HCT116 (cell line): ENCODE measurements around the gene RIMBP2. TPM values are rescaled to one million over a fixed set of nuclear protein-coding genes. Genes with fewer than 3 reads are reported as not detected.

Source experiments
- ATAC-seq: fragments of 200-7000 bp; cut with Tn5 transposase; 2 replicates; pipeline ENCODE4 v1.9.1; 2020; ENCODE audit warnings: mild to moderate bottlenecking, moderate library complexity
- BruUV-seq: library from RNA; stranded (reverse); fragments of 400-500 nt; replicated peaks from 2 replicates; lab custom pipeline; 2021; lab: Mats Ljungman, UMichigan
- CTCF ChIA-PET: fragments of 300-600 bp; sonication (Branson Sonifier 250); formaldehyde crosslinking; loops from one replicate; lab custom pipeline; 2021; ENCODE audit warnings: antibody characterized with exemption; lab: Charles Lee
- POLR2A ChIA-PET: fragments of 300-600, 350-600 bp; sonication (Branson Sonifier 250); formaldehyde crosslinking; loops from one replicate; lab custom pipeline; 2021; ENCODE audit warnings: antibody characterized with exemption; lab: Charles Lee
- RAD21 ChIA-PET, 2 experiments: fragments of 300-600 bp; sonication (Branson Sonifier 250); formaldehyde crosslinking; loops; one replicate each; lab custom pipeline; 2023; ENCODE audit warnings: low total read pairs in 2 of 2; ENCODE audit not compliant: uncharacterized antibody in 2 of 2, unreplicated experiment in 2 of 2, low non-redundant PET in 1 of 2; lab: Charles Lee
- DNase-seq: peaks from one replicate; pipeline ENCODE4 v3.0.0-alpha.2; 2010; ENCODE audit warnings: low read depth, low spot score
- H2AFZ ChIP-seq: fragments of 200-600 bp; shearing (Covaris generic), sonication (generic); 2 replicates; pipeline ENCODE4 v1.6.1; 2017; ENCODE audit warnings: low read depth, mixed run types, mixed read lengths, antibody characterized with exemption, low read length; ENCODE audit not compliant: poor library complexity, severe bottlenecking
- H3K27ac ChIP-seq: 2 replicates; pipeline ENCODE4 v1.5.1; 2012; ENCODE audit warnings: low read depth, low read length
- H3K27me3 ChIP-seq: fragments of 200-600 bp; sonication (generic); 2 replicates; pipeline ENCODE4 v1.6.1; 2016; ENCODE audit warnings: mixed run types, low read length, mixed read lengths; ENCODE audit not compliant: insufficient read depth
- H3K36me3 ChIP-seq, 2 experiments: fragments of 200-500 bp in 1 of 2; fragments of 200-600 bp in 1 of 2; sonication (Bioruptor generic) in 1 of 2; sonication (generic) in 1 of 2; 2 replicates each; pipeline versions ENCODE4 v1.5.1 to v1.6.1; 2014 to 2016; ENCODE audit warnings: low read length in 2 of 2, inconsistent platforms in 1 of 2, mixed read lengths in 1 of 2, mixed run types in 1 of 2; ENCODE audit not compliant: insufficient read depth in 2 of 2, control insufficient read depth in 1 of 2
- H3K4me1 ChIP-seq, 2 experiments: fragments of 200-600 bp in 1 of 2; sonication (generic) in 1 of 2; 2 replicates each; pipeline versions ENCODE4 v1.5.1 to v1.6.1; 2012 to 2017; ENCODE audit warnings: low read length in 2 of 2, inconsistent platforms in 1 of 2, mild to moderate bottlenecking in 1 of 2, mixed read lengths in 1 of 2, mixed run types in 1 of 2, moderate library complexity in 1 of 2; ENCODE audit not compliant: insufficient read depth in 2 of 2, control insufficient read depth in 1 of 2
- H3K4me2 ChIP-seq: fragments of 200-600 bp; sonication (generic); 2 replicates; pipeline ENCODE4 v1.6.1; 2017; ENCODE audit warnings: mixed run types, low read length, mixed read lengths
- H3K4me3 ChIP-seq, 2 experiments: fragments of 200-600 bp in 1 of 2; sonication (generic) in 1 of 2; replicated peaks in 1 of 2; 2 replicates each; pipeline ENCODE4 v1.5.1; 2011 to 2016; ENCODE audit warnings: low read length in 2 of 2, control low read depth in 1 of 2, low read depth in 1 of 2, mild to moderate bottlenecking in 1 of 2, mixed read lengths in 1 of 2, mixed run types in 1 of 2
- H3K79me2 ChIP-seq: fragments of 200-600 bp; sonication (generic); 2 replicates; pipeline ENCODE4 v1.6.1; 2017; ENCODE audit warnings: mild to moderate bottlenecking, mixed run types, low read length, moderate library complexity, mixed read lengths; ENCODE audit not compliant: insufficient read depth
- H3K9ac ChIP-seq: fragments of 200-600 bp; sonication (generic); 2 replicates; pipeline ENCODE4 v1.6.1; 2016; ENCODE audit warnings: low read length, mixed read lengths
- H3K9me2 ChIP-seq: fragments of 200-600 bp; sonication (generic), shearing (Covaris generic); 2 replicates; pipeline ENCODE4 v1.6.1; 2017; ENCODE audit warnings: mixed run types, mild to moderate bottlenecking, moderate library complexity; ENCODE audit not compliant: insufficient read depth
- H3K9me3 ChIP-seq, 2 experiments: fragments of 200-500 bp in 1 of 2; fragments of 200-600 bp in 1 of 2; sonication (Bioruptor generic) in 1 of 2; sonication (generic) in 1 of 2; 2 replicates each; pipeline ENCODE4 v1.6.1; 2014 to 2017; ENCODE audit warnings: low read length in 2 of 2, mixed read lengths in 2 of 2, inconsistent platforms in 1 of 2, low read depth in 1 of 2, mild to moderate bottlenecking in 1 of 2, mixed run types in 1 of 2, moderate library complexity in 1 of 2; ENCODE audit not compliant: control insufficient read depth in 1 of 2, insufficient read depth in 1 of 2
- H4K20me1 ChIP-seq: fragments of 200-600 bp; sonication (generic), shearing (Covaris generic); 2 replicates; pipeline ENCODE4 v1.6.1; 2017; ENCODE audit warnings: mixed run types, mild to moderate bottlenecking, moderate library complexity; ENCODE audit not compliant: insufficient read depth
- CBX3 ChIP-seq: IDR thresholded peaks from 2 replicates; pipeline ENCODE4 v1.6.1; 2012; ENCODE audit warnings: low read depth
- CEBPB ChIP-seq: IDR thresholded peaks from 2 replicates; pipeline ENCODE4 v1.6.1; 2012; ENCODE audit warnings: low read depth
- EGR1 ChIP-seq: IDR thresholded peaks from 2 replicates; pipeline ENCODE4 v1.6.1; 2012; ENCODE audit warnings: low read depth
- ELF1 ChIP-seq: IDR thresholded peaks from 2 replicates; pipeline ENCODE4 v1.6.1; 2012; ENCODE audit warnings: low read depth, borderline replicate concordance
- EZH2 ChIP-seq: fragments of 200-600 bp; sonication (generic); IDR thresholded peaks from 2 replicates; pipeline ENCODE4 v1.6.1; 2017; ENCODE audit warnings: antibody characterized with exemption, mixed run types
- EZH2phosphoT487 ChIP-seq: fragments of 200-600 bp; IDR thresholded peaks from 2 replicates; pipeline ENCODE4 v1.6.1; 2018; ENCODE audit warnings: antibody characterized with exemption, borderline replicate concordance
- FOSL1 ChIP-seq: IDR thresholded peaks from 2 replicates; pipeline ENCODE4 v1.6.1; 2012; ENCODE audit warnings: low read depth
- RAD21 ChIP-seq: IDR thresholded peaks from 2 replicates; pipeline ENCODE4 v1.6.1; 2012; ENCODE audit warnings: low read depth, mild to moderate bottlenecking
- SIN3A ChIP-seq: IDR thresholded peaks from 2 replicates; pipeline ENCODE4 v1.6.1; 2012; ENCODE audit warnings: low read depth
- SP1 ChIP-seq: IDR thresholded peaks from 2 replicates; pipeline ENCODE4 v1.6.1; 2012; ENCODE audit warnings: low read depth
- TCF7L2 ChIP-seq: IDR thresholded peaks from 2 replicates; pipeline ENCODE4 v1.7.0; 2011; ENCODE audit warnings: borderline replicate concordance, inconsistent platforms; ENCODE audit not compliant: insufficient read depth, insufficient read length; ENCODE audit errors: extremely low read depth
- YY1 ChIP-seq: IDR thresholded peaks from 2 replicates; pipeline ENCODE4 v1.6.1; 2011; ENCODE audit warnings: low read length, low read depth, moderate library complexity, mild to moderate bottlenecking; ENCODE audit not compliant: insufficient replicate concordance; ENCODE audit errors: extremely low read depth
- ZFX ChIP-seq: fragments of 450-650 bp; IDR thresholded peaks from 2 replicates; pipeline ENCODE4 v1.6.1; 2017
- ZNF274 ChIP-seq: fragments of 200-500 bp; sonication (Bioruptor generic); IDR thresholded peaks from 2 replicates; pipeline ENCODE4 v1.6.1; 2014; ENCODE audit warnings: mild to moderate bottlenecking, low read depth, low read length, inconsistent platforms
- intact Hi-C: fragments of 100-400 bp; cut with micrococcal nuclease; formaldehyde crosslinking; loops from 2 replicates; pipeline ENCODE4 v1.10.0; 2022
- total RNA-seq: library from RNA; stranded (reverse); gene quantifications from one replicate; pipeline ENCODE4 v1.2.1, GENCODE V29; 2021; ENCODE audit not compliant: unreplicated experiment
- TF ChIP-seq, protein P1 (sequence below): IDR thresholded peaks from 2 replicates; pipeline ENCODE4 v1.6.1; 2011; ENCODE audit warnings: mild to moderate bottlenecking, low read length, moderate library complexity; ENCODE audit not compliant: insufficient replicate concordance; ENCODE audit errors: extremely low read depth
- TF ChIP-seq, protein P2 (sequence below): IDR thresholded peaks from 2 replicates; pipeline ENCODE4 v1.6.1; 2012
- TF ChIP-seq, protein P3 (sequence below): IDR thresholded peaks from 2 replicates; pipeline ENCODE4 v1.6.1; 2012; ENCODE audit warnings: low read depth

RIMBP2 gene
- total RNA-seq, 1 experiment from 2014 or later, result not detected

DNA sequence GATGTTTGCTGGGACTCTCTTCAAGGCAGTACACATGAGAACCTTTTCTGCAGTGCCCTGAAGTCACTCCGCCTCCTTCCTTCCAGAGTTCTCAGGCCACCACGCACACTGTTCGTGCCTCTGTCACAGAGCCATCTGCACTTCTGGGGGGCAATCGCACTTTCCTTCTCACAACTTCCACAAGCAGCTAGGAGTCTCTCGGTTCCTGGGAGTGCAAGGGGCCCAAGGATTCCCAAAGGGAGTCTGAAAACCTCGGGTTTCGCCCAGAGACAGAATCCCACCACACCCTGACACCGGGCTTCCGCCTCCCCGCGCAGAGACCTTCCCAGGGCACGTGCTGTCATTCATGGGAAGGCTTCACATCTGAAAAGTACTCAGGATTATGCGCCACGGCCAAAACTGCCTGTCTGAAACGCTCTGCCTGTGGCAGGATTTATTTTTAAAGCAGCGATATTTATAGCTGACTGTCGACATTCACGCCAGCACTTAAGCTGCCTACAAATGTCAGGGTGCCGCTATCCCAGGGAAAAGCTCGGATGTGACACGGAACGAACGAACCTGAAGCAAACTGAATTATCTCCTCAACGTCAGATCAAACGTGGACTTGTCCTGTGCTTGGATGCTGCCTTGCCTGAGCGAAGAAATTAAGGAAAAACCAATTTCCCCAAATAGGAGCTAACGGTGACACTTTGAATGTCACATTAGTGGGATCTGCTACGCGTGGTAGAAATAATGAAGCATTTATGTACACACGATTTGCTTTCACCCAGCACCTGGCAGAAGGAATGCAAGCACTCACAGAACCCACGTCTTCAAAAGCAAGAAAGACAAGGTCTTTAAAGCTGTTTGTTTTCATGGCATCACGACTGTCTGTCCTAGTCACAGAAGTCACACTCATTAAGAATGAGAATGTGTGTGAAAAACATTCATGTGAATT lies 224.4 kb downstream of the RIMBP2 start:
- POLR2A ChIA-PET, result no interaction called here
- H3K4me3 ChIP-seq, result no peak overlapping the region
- H3K36me3 ChIP-seq, result no peaks in the 10 kb centered on the region
- no peak overlapping the region for H2AFZ ChIP-seq
- CTCF ChIA-PET, result no interaction called here
- no peak for DNase-seq
- H3K79me2 ChIP-seq, result no peaks in the 10 kb centered on the region
- H3K27ac ChIP-seq, result no peak overlapping the region
- H4K20me1 ChIP-seq, result no peaks in the 10 kb centered on the region
- BruUV-seq, result no TSS peak
- intact Hi-C loops, result no loop called here
- H3K27me3 ChIP-seq, result 0 out of 2 replicates have a peak, but pooled peaks cover 9% of the 10 kb centered on the region
- ATAC-seq, result no peak
- no peaks in the 10 kb centered on the region for H3K4me1 ChIP-seq
- RAD21 ChIA-PET, result no interaction called here
- H3K9me3 ChIP-seq, result no peaks in the 10 kb centered on the region
- no peak overlapping the region for H3K9ac ChIP-seq
- H3K4me2 ChIP-seq, result no peak overlapping the region
- TF ChIP-seq CEBPB (no peak), ZFX (no peak), CBX3 (no peak), EZH2phosphoT487 (no peak), YY1 (no peak), RAD21 (no peak), EGR1 (no peak), FOSL1 (no peak), EZH2 (no peak), ZNF274 (no peak), SIN3A (no peak), TCF7L2 (no peak), SP1 (no peak), ELF1 (no peak)
- TF ChIP-seq, protein P1, sequence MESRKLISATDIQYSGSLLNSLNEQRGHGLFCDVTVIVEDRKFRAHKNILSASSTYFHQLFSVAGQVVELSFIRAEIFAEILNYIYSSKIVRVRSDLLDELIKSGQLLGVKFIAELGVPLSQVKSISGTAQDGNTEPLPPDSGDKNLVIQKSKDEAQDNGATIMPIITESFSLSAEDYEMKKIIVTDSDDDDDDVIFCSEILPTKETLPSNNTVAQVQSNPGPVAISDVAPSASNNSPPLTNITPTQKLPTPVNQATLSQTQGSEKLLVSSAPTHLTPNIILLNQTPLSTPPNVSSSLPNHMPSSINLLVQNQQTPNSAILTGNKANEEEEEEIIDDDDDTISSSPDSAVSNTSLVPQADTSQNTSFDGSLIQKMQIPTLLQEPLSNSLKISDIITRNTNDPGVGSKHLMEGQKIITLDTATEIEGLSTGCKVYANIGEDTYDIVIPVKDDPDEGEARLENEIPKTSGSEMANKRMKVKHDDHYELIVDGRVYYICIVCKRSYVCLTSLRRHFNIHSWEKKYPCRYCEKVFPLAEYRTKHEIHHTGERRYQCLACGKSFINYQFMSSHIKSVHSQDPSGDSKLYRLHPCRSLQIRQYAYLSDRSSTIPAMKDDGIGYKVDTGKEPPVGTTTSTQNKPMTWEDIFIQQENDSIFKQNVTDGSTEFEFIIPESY, result no peak
- TF ChIP-seq, protein P2, sequence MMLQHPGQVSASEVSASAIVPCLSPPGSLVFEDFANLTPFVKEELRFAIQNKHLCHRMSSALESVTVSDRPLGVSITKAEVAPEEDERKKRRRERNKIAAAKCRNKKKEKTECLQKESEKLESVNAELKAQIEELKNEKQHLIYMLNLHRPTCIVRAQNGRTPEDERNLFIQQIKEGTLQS, result no peak
- TF ChIP-seq, protein P3, sequence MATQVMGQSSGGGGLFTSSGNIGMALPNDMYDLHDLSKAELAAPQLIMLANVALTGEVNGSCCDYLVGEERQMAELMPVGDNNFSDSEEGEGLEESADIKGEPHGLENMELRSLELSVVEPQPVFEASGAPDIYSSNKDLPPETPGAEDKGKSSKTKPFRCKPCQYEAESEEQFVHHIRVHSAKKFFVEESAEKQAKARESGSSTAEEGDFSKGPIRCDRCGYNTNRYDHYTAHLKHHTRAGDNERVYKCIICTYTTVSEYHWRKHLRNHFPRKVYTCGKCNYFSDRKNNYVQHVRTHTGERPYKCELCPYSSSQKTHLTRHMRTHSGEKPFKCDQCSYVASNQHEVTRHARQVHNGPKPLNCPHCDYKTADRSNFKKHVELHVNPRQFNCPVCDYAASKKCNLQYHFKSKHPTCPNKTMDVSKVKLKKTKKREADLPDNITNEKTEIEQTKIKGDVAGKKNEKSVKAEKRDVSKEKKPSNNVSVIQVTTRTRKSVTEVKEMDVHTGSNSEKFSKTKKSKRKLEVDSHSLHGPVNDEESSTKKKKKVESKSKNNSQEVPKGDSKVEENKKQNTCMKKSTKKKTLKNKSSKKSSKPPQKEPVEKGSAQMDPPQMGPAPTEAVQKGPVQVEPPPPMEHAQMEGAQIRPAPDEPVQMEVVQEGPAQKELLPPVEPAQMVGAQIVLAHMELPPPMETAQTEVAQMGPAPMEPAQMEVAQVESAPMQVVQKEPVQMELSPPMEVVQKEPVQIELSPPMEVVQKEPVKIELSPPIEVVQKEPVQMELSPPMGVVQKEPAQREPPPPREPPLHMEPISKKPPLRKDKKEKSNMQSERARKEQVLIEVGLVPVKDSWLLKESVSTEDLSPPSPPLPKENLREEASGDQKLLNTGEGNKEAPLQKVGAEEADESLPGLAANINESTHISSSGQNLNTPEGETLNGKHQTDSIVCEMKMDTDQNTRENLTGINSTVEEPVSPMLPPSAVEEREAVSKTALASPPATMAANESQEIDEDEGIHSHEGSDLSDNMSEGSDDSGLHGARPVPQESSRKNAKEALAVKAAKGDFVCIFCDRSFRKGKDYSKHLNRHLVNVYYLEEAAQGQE, result no peak
- no peaks in the 10 kb centered on the region for H3K9me2 ChIP-seq
